Naive thymus-derived CD4-positive, alpha-beta T cell (primary cell): ENCODE measurements around the gene IFNL4. TPM values are rescaled to one million over a fixed set of nuclear protein-coding genes. Genes with fewer than 3 reads are reported as not detected.

Experiments used
- ATAC-seq: fragments of 150-1000 bp; cut with Tn5 transposase; 2 replicates; pipeline ENCODE4 v1.10.0; 2021; ENCODE audit warnings: mild to moderate bottlenecking, moderate library complexity
- CTCF ChIA-PET: fragments of 350-600 bp; sonication (Branson Sonifier 250); formaldehyde crosslinking; loops from one replicate; lab custom pipeline; 2021; ENCODE audit warnings: antibody characterized with exemption; lab: Charles Lee
- POLR2A ChIA-PET: fragments of 350-600 bp; sonication (Branson Sonifier 250); formaldehyde crosslinking; loops from one replicate; lab custom pipeline; 2021; ENCODE audit warnings: antibody characterized with exemption, inconsistent platforms; lab: Charles Lee
- DNase-seq, 9 donors: peaks; one replicate each; pipeline versions ENCODE4 v3.0.0 to v3.0.0-alpha.2; 2020 to 2022; ENCODE audit warnings: mixed read lengths in 1 of 9
- H3K27ac ChIP-seq: one replicate; pipeline ENCODE4 v1.7.0; 2013; ENCODE audit warnings: mild to moderate bottlenecking, low read depth, low read length, moderate library complexity
- H3K27me3 ChIP-seq, 2 donors: one replicate each; pipeline ENCODE4 v1.7.0; 2013; ENCODE audit warnings: low read length in 2 of 2, mild to moderate bottlenecking in 2 of 2, moderate library complexity in 2 of 2; ENCODE audit not compliant: control insufficient read depth in 2 of 2, insufficient read depth in 2 of 2
- H3K36me3 ChIP-seq, 3 experiments: 1 replicate in 2 of 3; 2 replicates in 1 of 3; pipeline ENCODE4 v1.7.0; 2013; ENCODE audit warnings: low read length in 3 of 3, mild to moderate bottlenecking in 3 of 3, moderate library complexity in 1 of 3; ENCODE audit not compliant: insufficient read depth in 3 of 3, control insufficient read depth in 2 of 3
- H3K4me1 ChIP-seq, 2 donors: one replicate each; pipeline ENCODE4 v1.7.0; 2013; ENCODE audit warnings: low read length in 2 of 2, mild to moderate bottlenecking in 2 of 2, moderate library complexity in 1 of 2; ENCODE audit not compliant: control insufficient read depth in 2 of 2, insufficient read depth in 2 of 2
- H3K4me3 ChIP-seq: 2 replicates; pipeline ENCODE4 v1.7.0; 2013; ENCODE audit warnings: mild to moderate bottlenecking, low read length
- H3K9me3 ChIP-seq, 3 experiments: 1 replicate in 2 of 3; 2 replicates in 1 of 3; pipeline ENCODE4 v1.7.0; 2013; ENCODE audit warnings: low read length in 3 of 3; ENCODE audit not compliant: control insufficient read depth in 2 of 3
- H3K27ac Mint-ChIP-seq, 9 donors: one replicate each; pipeline ENCODE4 v1.8.0; 2020 to 2022; ENCODE audit warnings: mixed read lengths in 9 of 9, mild to moderate bottlenecking in 8 of 9, moderate library complexity in 5 of 9, inconsistent platforms in 2 of 9
- H3K27me3 Mint-ChIP-seq, 5 donors: one replicate each; pipeline ENCODE4 v1.8.0; 2021 to 2022; ENCODE audit warnings: mixed read lengths in 5 of 5, mild to moderate bottlenecking in 1 of 5
- H3K36me3 Mint-ChIP-seq, 5 donors: one replicate each; pipeline ENCODE4 v1.8.0; 2020 to 2022; ENCODE audit warnings: mixed read lengths in 5 of 5, mild to moderate bottlenecking in 3 of 5, inconsistent platforms in 1 of 5
- H3K4me1 Mint-ChIP-seq, 7 donors: one replicate each; pipeline ENCODE4 v1.8.0; 2020 to 2022; ENCODE audit warnings: mixed read lengths in 7 of 7, mild to moderate bottlenecking in 3 of 7, inconsistent platforms in 1 of 7
- H3K4me3 Mint-ChIP-seq, 10 donors: one replicate each; pipeline ENCODE4 v1.8.0; 2020 to 2022; ENCODE audit warnings: mild to moderate bottlenecking in 10 of 10, mixed read lengths in 10 of 10, moderate library complexity in 6 of 10, inconsistent platforms in 2 of 10
- H3K9me3 Mint-ChIP-seq, 11 donors: one replicate each; pipeline ENCODE4 v1.8.0; 2020 to 2022; ENCODE audit warnings: mixed read lengths in 11 of 11, mild to moderate bottlenecking in 4 of 11, inconsistent platforms in 1 of 11, moderate library complexity in 1 of 11
- intact Hi-C, 2 donors: fragments of 100-400 bp; cut with micrococcal nuclease; formaldehyde crosslinking; loops; one replicate each; pipeline ENCODE4 v1.15.1; 2023
- polyA plus RNA-seq, 2 donors: library from polyadenylated mRNA; unstranded; fragments of 300-500 nt; fragmentation: Illumina TruSeq; gene quantifications; one replicate each; pipeline ENCODE4 v1.2.3, GENCODE V29; 2021
- total RNA-seq, 6 experiments: library from RNA in 5 of 6; stranded (reverse) in 5 of 6; gene quantifications; 1 replicate in 5 of 6; 2 replicates in 1 of 6; pipeline ENCODE4 v1.2.3 and lab custom pipeline; 2021 to 2026

IFNL4 gene
- total RNA-seq = not detected
- not detected for polyA plus RNA-seq
- not detected for total RNA-seq (lab: John Stamatoyannopoulos, UW)

GRCh38 chr19:39248806-39249205, at the start of gene IFNL4:
Gene IFNL4, minus strand, starts transcription at chr19:39248856.
- Mint-ChIP-seq H3K36me3 (no peaks in the 10 kb centered on the region), H3K9me3 (no peaks in the 10 kb centered on the region), H3K4me1 (peaks cover 2 to 22% (median 11%) of the 10 kb centered on the region in 7 donors), H3K4me3 (peak within 1 kb of the TSS in 4 of 10 donors; percentile 14 to 25 (median 22)), H3K27ac (no peak within 1 kb of the TSS), H3K27me3 (peaks cover 4 to 30% (median 6%) of the 10 kb centered on the region in 5 donors)
- H3K36me3 ChIP-seq = no peaks in the 10 kb centered on the region
- H3K4me3 ChIP-seq = no peak within 1 kb of the TSS
- intact Hi-C loops = no loop called here
- ATAC-seq (no peak), DNase-seq (no peak)
- H3K27me3 ChIP-seq = no peaks in the 10 kb centered on the region
- H3K27ac ChIP-seq = no peak within 1 kb of the TSS
- no peaks in the 10 kb centered on the region for H3K4me1 ChIP-seq
- POLR2A ChIA-PET = interaction anchor here (0.7 kb wide), 1 partner anchor 130 kb away, joined by 3 read pairs; no protein-coding TSS in a partner anchor
- H3K9me3 ChIP-seq = no peaks in the 10 kb centered on the region
- CTCF ChIA-PET = no interaction called here

GRCh38 chr19:39297931-39298634, 49.4 kb upstream of the IFNL4 start:
- ATAC-seq (peak; percentile 90), DNase-seq (peak in 2 of 9 donors; percentile 30 to 51)
- Mint-ChIP-seq H3K27ac (peak overlapping the region in 1 of 9 donors; percentile 77), H3K9me3 (no peaks in the 10 kb centered on the region), H3K36me3 (no peaks in the 10 kb centered on the region), H3K4me1 (peaks cover 0 to 30% (median 7%) of the 10 kb centered on the region in 7 donors), H3K27me3 (peaks cover 0 to 5% (median 2%) of the 10 kb centered on the region in 5 donors), H3K4me3 (peak overlapping the region in 2 of 10 donors; percentile 6 to 62)
- H3K4me1 ChIP-seq = peaks cover 0 to 13% of the 10 kb centered on the region in 2 donors
- H3K9me3 ChIP-seq = no peaks in the 10 kb centered on the region
- ChIA-PET CTCF (no interaction called here), POLR2A (no interaction called here)
- intact Hi-C loops = no loop called here
- H3K27ac ChIP-seq = no peak overlapping the region
- no peaks in the 10 kb centered on the region for H3K27me3 ChIP-seq
- no peaks in the 10 kb centered on the region for H3K36me3 ChIP-seq
- peak overlapping the region; percentile 3 for H3K4me3 ChIP-seq

- no peak overlapping the region for H3K27ac ChIP-seq
- CTCF ChIA-PET = interaction anchor here (0.6 kb wide), 1 partner anchor 225 kb away, joined by 3 read pairs; no protein-coding TSS in a partner anchor
- intact Hi-C loops = no loop called here
- H3K4me1 ChIP-seq = peaks cover 0 to 13% of the 10 kb centered on the region in 2 donors
- peak overlapping the region in 2 of 9 donors; percentile 13 to 47 for H3K27ac Mint-ChIP-seq
- ATAC-seq = no peak
- H3K9me3 ChIP-seq = no peaks in the 10 kb centered on the region
- H3K36me3 ChIP-seq = no peaks in the 10 kb centered on the region
- H3K27me3 ChIP-seq = no peaks in the 10 kb centered on the region
- no peak for DNase-seq
- POLR2A ChIA-PET = no interaction called here
- no peak overlapping the region for H3K4me3 ChIP-seq
- no peaks in the 10 kb centered on the region for H3K9me3 Mint-ChIP-seq
- H3K4me1 Mint-ChIP-seq = peaks cover 0 to 30% (median 7%) of the 10 kb centered on the region in 7 donors
- no peak overlapping the region for H3K4me3 Mint-ChIP-seq
- H3K36me3 Mint-ChIP-seq = no peaks in the 10 kb centered on the region
- peaks cover 0 to 6% (median 3%) of the 10 kb centered on the region in 5 donors for H3K27me3 Mint-ChIP-seq
Observed at GRCh38 chr19:39296906-39297305, 48.2 kb upstream of the IFNL4 start.

- DNase-seq (no peak), ATAC-seq (no peak)
- Mint-ChIP-seq H3K9me3 (no peaks in the 10 kb centered on the region), H3K4me3 (no peak within 1 kb of the TSS), H3K36me3 (no peaks in the 10 kb centered on the region), H3K27ac (peak within 1 kb of the TSS in 2 of 9 donors; percentile 13 to 47), H3K27me3 (peaks cover 0 to 8% (median 4%) of the 10 kb centered on the region in 5 donors), H3K4me1 (peaks cover 0 to 30% (median 7%) of the 10 kb centered on the region in 7 donors)
- POLR2A ChIA-PET = no interaction called here
- H3K27me3 ChIP-seq = no peaks in the 10 kb centered on the region
- no peak within 1 kb of the TSS for H3K27ac ChIP-seq
- no peaks in the 10 kb centered on the region for H3K36me3 ChIP-seq
- no peaks in the 10 kb centered on the region for H3K9me3 ChIP-seq
- CTCF ChIA-PET = no interaction called here
- no peak within 1 kb of the TSS for H3K4me3 ChIP-seq
- peaks cover 0 to 13% of the 10 kb centered on the region in 2 donors for H3K4me1 ChIP-seq
- intact Hi-C loops = no loop called here
Observed at GRCh38 chr19:39296055-39296645, 47.5 kb upstream of the IFNL4 start, which contains the start of gene IFNL1. Gene IFNL1, plus strand, starts transcription at chr19:39296407. Its CDS starts 15 bp downstream, at chr19:39296422.

- Histone ChIP-seq H3K4me3 (no peak overlapping the region), H3K27me3 (no peaks in the 10 kb centered on the region), H3K4me1 (peaks cover 0 to 8% of the 10 kb centered on the region in 2 donors), H3K9me3 (no peaks in the 10 kb centered on the region), H3K36me3 (no peaks in the 10 kb centered on the region), H3K27ac (no peak overlapping the region)
- POLR2A ChIA-PET = no interaction called here
- CTCF ChIA-PET = no interaction called here
- DNase-seq (no peak), ATAC-seq (no peak)
- Mint-ChIP-seq H3K4me1 (peaks cover 0 to 21% (median 3%) of the 10 kb centered on the region in 7 donors), H3K36me3 (no peaks in the 10 kb centered on the region), H3K27ac (no peak overlapping the region), H3K4me3 (no peak overlapping the region), H3K9me3 (peaks cover 0 to 3% (median 0%) of the 10 kb centered on the region in 11 donors), H3K27me3 (peaks cover 0 to 24% (median 6%) of the 10 kb centered on the region in 5 donors)
- intact Hi-C loops = no loop called here
Observed at GRCh38 chr19:39293394-39293793, 44.7 kb upstream of the IFNL4 start.

- peaks cover 0 to 4% (median 0%) of the 10 kb centered on the region in 5 donors for H3K36me3 Mint-ChIP-seq
- no peaks in the 10 kb centered on the region for H3K27me3 ChIP-seq
- H3K4me3 Mint-ChIP-seq = no peak overlapping the region
- peaks cover 0 to 35% (median 5%) of the 10 kb centered on the region in 5 donors for H3K27me3 Mint-ChIP-seq
- ChIA-PET POLR2A (no interaction called here), CTCF (no interaction called here)
- no peaks in the 10 kb centered on the region for H3K4me1 ChIP-seq
- H3K4me3 ChIP-seq = no peak overlapping the region
- DNase-seq (no peak), ATAC-seq (no peak)
- H3K27ac Mint-ChIP-seq = no peak overlapping the region
- peaks cover 0 to 34% (median 8%) of the 10 kb centered on the region in 11 donors for H3K9me3 Mint-ChIP-seq
- H3K4me1 Mint-ChIP-seq = peaks cover 0 to 2% (median 0%) of the 10 kb centered on the region in 7 donors
- H3K36me3 ChIP-seq = no peaks in the 10 kb centered on the region
- no peaks in the 10 kb centered on the region for H3K9me3 ChIP-seq
- intact Hi-C loops = no loop called here
- no peak overlapping the region for H3K27ac ChIP-seq
Observed at GRCh38 chr19:39284032-39284431, 35.4 kb upstream of the IFNL4 start.
